KMS-11 (cell line): Measurements from ENCODE around the gene H19.

Experiments used
- H2AFZ ChIP-seq: fragments of 200-600 bp; sonication (generic); 2 replicates; pipeline ENCODE4 v1.6.1; 2016; ENCODE audit warnings: antibody characterized with exemption, mixed run types, low read depth
- H3K27ac ChIP-seq: fragments of 200-600 bp; sonication (generic); 2 replicates; pipeline ENCODE4 v1.6.1; 2016; ENCODE audit warnings: mild to moderate bottlenecking, mixed run types
- H3K27me3 ChIP-seq: fragments of 200-600 bp; sonication (generic); 2 replicates; pipeline ENCODE4 v1.6.1; 2017; ENCODE audit warnings: mild to moderate bottlenecking, low read depth, mixed run types, moderate library complexity; ENCODE audit not compliant: insufficient read depth
- H3K36me3 ChIP-seq: fragments of 200-600 bp; sonication (generic); 2 replicates; pipeline ENCODE4 v1.6.1; 2017; ENCODE audit warnings: mild to moderate bottlenecking, mixed run types; ENCODE audit not compliant: insufficient read depth
- H3K4me1 ChIP-seq: fragments of 200-600 bp; sonication (generic); 2 replicates; pipeline ENCODE4 v1.6.1; 2016; ENCODE audit warnings: mild to moderate bottlenecking, low read depth, mixed run types; ENCODE audit not compliant: poor library complexity, severe bottlenecking
- H3K4me2 ChIP-seq: fragments of 200-600 bp; sonication (generic); 2 replicates; pipeline ENCODE4 v1.7.0; 2016; ENCODE audit warnings: mild to moderate bottlenecking, mixed run types
- H3K4me3 ChIP-seq: fragments of 200-600 bp; sonication (generic); IDR thresholded peaks from 2 replicates; pipeline ENCODE4 v1.6.1; 2017; ENCODE audit warnings: low read depth, low read length, mixed read lengths; ENCODE audit not compliant: insufficient read depth
- H3K79me2 ChIP-seq: fragments of 200-600 bp; sonication (generic); 2 replicates; pipeline ENCODE4 v1.6.1; 2016; ENCODE audit warnings: low read depth, mixed run types; ENCODE audit not compliant: insufficient read depth
- H3K9ac ChIP-seq: fragments of 200-600 bp; sonication (generic); 2 replicates; pipeline ENCODE4 v1.6.1; 2016; ENCODE audit warnings: mild to moderate bottlenecking, mixed run types
- H4K20me1 ChIP-seq: fragments of 200-600 bp; sonication (generic); 2 replicates; pipeline ENCODE4 v1.6.1; 2016; ENCODE audit warnings: mild to moderate bottlenecking, mixed run types; ENCODE audit not compliant: insufficient read depth
- TF ChIP-seq, protein P1 (sequence below): fragments of 200-600 bp; sonication (generic); conservative IDR thresholded peaks from 2 replicates; pipeline ENCODE4 v1.6.1; 2017; ENCODE audit warnings: low read depth, mild to moderate bottlenecking, antibody characterized with exemption, low read length, moderate library complexity, mixed read lengths

H19 gene

DNA sequence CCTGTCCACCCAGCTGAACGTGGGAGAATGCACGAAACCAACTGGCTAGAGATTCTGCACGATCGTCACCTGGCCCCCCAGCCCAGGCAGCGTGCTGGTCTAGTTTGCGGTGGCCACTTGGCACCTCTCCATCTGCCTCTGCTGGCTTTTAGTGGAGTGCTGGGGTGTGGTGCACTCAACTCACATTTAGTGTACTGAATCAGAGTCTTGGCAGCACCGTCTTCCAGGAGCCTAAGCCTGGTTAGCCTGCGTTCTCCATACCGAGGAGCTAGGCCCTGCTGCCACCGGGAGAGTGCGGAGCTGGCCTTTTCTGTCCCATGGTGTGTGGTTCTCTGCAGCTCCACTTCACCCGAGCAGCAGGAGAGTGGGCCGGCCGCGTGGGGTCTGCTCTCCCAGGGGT is 47.7 kb downstream of the H19 start:
- no peak overlapping the region for H3K4me2 ChIP-seq
- no peak overlapping the region for H3K4me3 ChIP-seq
- no peak overlapping the region for H3K9ac ChIP-seq
- no peaks in the 10 kb centered on the region for H3K36me3 ChIP-seq
- H4K20me1 ChIP-seq = no peaks in the 10 kb centered on the region
- H2AFZ ChIP-seq = no peak overlapping the region
- no peak overlapping the region for H3K27ac ChIP-seq
- H3K4me1 ChIP-seq = no peaks in the 10 kb centered on the region
- H3K79me2 ChIP-seq = no peaks in the 10 kb centered on the region
- TF ChIP-seq, protein P1, sequence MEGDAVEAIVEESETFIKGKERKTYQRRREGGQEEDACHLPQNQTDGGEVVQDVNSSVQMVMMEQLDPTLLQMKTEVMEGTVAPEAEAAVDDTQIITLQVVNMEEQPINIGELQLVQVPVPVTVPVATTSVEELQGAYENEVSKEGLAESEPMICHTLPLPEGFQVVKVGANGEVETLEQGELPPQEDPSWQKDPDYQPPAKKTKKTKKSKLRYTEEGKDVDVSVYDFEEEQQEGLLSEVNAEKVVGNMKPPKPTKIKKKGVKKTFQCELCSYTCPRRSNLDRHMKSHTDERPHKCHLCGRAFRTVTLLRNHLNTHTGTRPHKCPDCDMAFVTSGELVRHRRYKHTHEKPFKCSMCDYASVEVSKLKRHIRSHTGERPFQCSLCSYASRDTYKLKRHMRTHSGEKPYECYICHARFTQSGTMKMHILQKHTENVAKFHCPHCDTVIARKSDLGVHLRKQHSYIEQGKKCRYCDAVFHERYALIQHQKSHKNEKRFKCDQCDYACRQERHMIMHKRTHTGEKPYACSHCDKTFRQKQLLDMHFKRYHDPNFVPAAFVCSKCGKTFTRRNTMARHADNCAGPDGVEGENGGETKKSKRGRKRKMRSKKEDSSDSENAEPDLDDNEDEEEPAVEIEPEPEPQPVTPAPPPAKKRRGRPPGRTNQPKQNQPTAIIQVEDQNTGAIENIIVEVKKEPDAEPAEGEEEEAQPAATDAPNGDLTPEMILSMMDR = no peak
- no peaks in the 10 kb centered on the region for H3K27me3 ChIP-seq

DNA sequence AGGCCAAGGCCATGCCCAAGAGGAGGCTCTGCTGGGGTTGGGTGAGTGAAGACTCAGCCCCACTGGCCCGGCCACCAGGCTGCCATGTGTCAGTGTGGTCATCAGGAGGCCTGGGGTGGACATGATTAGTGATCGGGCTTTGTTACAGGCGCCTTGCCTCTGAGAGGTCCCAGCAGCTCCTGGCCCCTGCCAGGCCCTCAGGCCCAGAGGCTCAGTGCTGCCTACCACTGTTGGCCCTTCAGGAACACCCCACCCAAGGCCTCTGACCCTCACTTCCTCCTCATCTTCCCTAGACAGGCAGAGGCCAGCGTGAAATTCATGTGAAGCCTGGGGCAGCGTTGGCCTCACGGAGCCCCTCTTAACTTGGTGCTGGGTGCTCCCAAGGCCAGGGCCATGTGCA is 48.3 kb downstream of the H19 start:
- Histone ChIP-seq H3K9ac (no peak overlapping the region), H4K20me1 (no peaks in the 10 kb centered on the region), H3K4me3 (no peak overlapping the region), H3K27ac (no peak overlapping the region), H3K36me3 (no peaks in the 10 kb centered on the region), H3K4me2 (no peak overlapping the region), H2AFZ (no peak overlapping the region), H3K4me1 (peaks cover 2% of the 10 kb centered on the region), H3K27me3 (0 out of 2 replicates have a peak, but pooled peaks cover under 1% of the 10 kb centered on the region), H3K79me2 (no peaks in the 10 kb centered on the region)
- TF ChIP-seq, protein P1 = no peak

DNA sequence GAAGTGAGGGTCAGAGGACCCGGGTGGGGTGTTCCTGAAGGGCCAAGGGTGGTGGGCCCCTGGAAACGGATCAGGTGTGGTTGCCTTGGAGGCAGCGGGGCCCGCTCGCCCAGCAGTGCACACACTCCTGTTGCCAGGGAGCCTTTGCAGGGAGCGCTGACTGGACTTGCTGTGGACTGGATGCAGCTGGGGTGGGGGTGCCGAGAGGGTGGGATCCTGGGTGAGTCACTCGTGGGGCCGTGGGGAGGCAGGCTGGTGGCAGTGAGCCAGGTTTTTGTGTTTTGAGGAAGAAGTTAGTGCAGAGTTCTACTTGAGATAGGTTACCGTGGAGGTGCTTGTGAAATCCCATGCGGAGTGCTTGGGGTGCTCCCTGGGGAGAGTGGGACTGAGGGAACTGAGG is 49.3 kb downstream of the H19 start:
- no peak overlapping the region for H3K4me2 ChIP-seq
- TF ChIP-seq, protein P1 = no peak
- H3K27me3 ChIP-seq = 0 out of 2 replicates have a peak, but pooled peaks cover 3% of the 10 kb centered on the region
- H3K9ac ChIP-seq = no peak overlapping the region
- no peak overlapping the region for H2AFZ ChIP-seq
- no peaks in the 10 kb centered on the region for H4K20me1 ChIP-seq
- peaks cover 11% of the 10 kb centered on the region for H3K4me1 ChIP-seq
- no peaks in the 10 kb centered on the region for H3K79me2 ChIP-seq
- no peaks in the 10 kb centered on the region for H3K36me3 ChIP-seq
- H3K27ac ChIP-seq = no peak overlapping the region
- no peak overlapping the region for H3K4me3 ChIP-seq

DNA sequence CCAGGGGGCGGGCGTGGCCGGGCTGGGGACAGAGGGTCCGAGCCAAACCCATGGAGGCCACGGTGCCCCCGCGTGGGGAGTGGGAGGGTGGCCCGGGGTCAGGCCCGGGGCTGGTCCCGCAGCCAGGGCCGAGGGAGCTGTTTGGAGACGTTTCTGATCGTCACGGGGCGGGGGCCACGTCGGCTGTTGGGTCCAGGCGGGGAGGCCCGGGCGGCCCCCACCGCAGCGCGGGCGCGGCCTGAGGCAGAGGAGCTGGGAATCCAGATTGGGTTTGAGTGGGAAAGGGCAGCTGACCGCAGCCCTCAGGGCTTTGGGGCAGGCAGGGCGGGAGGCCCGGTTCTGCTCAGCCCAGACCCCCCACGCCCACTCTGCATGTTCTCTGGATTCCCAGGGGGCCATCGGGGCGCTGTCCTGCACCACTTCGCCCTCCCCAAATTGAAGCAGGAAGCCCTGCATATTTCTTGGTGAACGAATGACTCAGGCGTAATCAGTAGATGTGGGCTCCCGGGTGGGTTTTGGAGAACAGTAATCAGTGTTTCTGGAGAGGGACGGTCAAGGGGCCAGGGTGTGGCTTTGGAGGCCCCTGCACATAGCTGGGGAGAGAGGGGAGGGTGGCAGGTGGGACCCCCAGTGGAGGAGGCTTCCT is 49.9 kb downstream of the H19 start:
- H3K4me3 ChIP-seq = no peak overlapping the region
- no peak overlapping the region for H3K4me2 ChIP-seq
- no peaks in the 10 kb centered on the region for H3K79me2 ChIP-seq
- H3K4me1 ChIP-seq = peaks cover 11% of the 10 kb centered on the region
- TF ChIP-seq, protein P1 = no peak
- H3K27me3 ChIP-seq = peaks cover 5% of the 10 kb centered on the region; the same call in 1 of the 2 replicates
- no peak overlapping the region for H2AFZ ChIP-seq
- no peaks in the 10 kb centered on the region for H4K20me1 ChIP-seq
- no peak overlapping the region for H3K27ac ChIP-seq
- no peaks in the 10 kb centered on the region for H3K36me3 ChIP-seq
- H3K9ac ChIP-seq = no peak overlapping the region
